Adipocyte (in vitro differentiated cells): ENCODE measurements around the gene PCDH15.

Experiments used
- DNase-seq: peaks from one replicate; pipeline ENCODE4 v3.0.0-alpha.2; 2015; ENCODE audit warnings: low read depth
- H3K27me3 ChIP-seq: replicated peaks from 2 replicates; pipeline ENCODE4 v1.7.0; 2013; ENCODE audit warnings: mild to moderate bottlenecking, low read length, moderate library complexity; ENCODE audit not compliant: control insufficient read depth, insufficient read depth
- H3K36me3 ChIP-seq: 2 replicates; pipeline ENCODE4 v1.7.0; 2013; ENCODE audit warnings: low read length, mild to moderate bottlenecking, moderate library complexity; ENCODE audit not compliant: control insufficient read depth, insufficient read depth, severe bottlenecking
- H3K4me1 ChIP-seq: 2 replicates; pipeline ENCODE4 v1.7.0; 2013; ENCODE audit warnings: mild to moderate bottlenecking, low read length, moderate library complexity; ENCODE audit not compliant: control insufficient read depth, insufficient read depth
- H3K4me3 ChIP-seq: 2 replicates; pipeline ENCODE4 v1.7.0; 2013; ENCODE audit warnings: mild to moderate bottlenecking, low read length, moderate library complexity
- H3K9ac ChIP-seq: 2 replicates; pipeline ENCODE4 v1.7.0; 2013; ENCODE audit warnings: mild to moderate bottlenecking, low read length, moderate library complexity
- H3K9me3 ChIP-seq: 2 replicates; pipeline ENCODE4 v1.7.0; 2013; ENCODE audit warnings: mild to moderate bottlenecking, low read length, moderate library complexity; ENCODE audit not compliant: control insufficient read depth

PCDH15 gene

GRCh38 chr10:54800741-54801421, at the start of gene PCDH15:
PCDH15 (minus strand) TSS chr10:54801231; CDS start chr10:54664262, 136,969 bp downstream.
- Histone ChIP-seq H3K4me1 (no peaks in the 10 kb centered on the region), H3K27me3 (no peaks in the 10 kb centered on the region), H3K36me3 (no peaks in the 10 kb centered on the region), H3K4me3 (no peak within 1 kb of the TSS), H3K9ac (no peak within 1 kb of the TSS), H3K9me3 (no peaks in the 10 kb centered on the region)
- no peak for DNase-seq

DNA sequence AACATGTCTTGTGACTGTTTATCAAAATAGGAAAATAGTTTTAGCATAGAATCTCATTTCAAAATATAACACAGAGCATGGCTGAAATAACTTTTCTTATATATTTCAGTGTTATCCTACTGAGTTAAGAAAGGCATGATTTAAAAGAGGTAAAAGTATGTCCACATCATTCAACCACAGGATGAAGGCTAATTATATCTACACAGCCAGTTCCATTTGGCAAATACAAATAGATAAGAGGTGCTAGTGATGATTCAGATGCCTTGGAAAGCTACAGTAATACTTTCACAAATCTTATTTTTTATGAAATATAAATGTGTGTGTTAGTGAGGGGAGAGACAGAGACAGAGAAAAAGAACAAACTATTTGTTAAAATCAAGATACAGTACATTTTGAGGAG, 42.9 kb upstream of the PCDH15 start:
- H3K9ac ChIP-seq = no peak overlapping the region
- H3K9me3 ChIP-seq = no peaks in the 10 kb centered on the region
- no peak overlapping the region for H3K4me3 ChIP-seq
- no peaks in the 10 kb centered on the region for H3K4me1 ChIP-seq
- DNase-seq = no peak
- H3K27me3 ChIP-seq = no peaks in the 10 kb centered on the region
- no peaks in the 10 kb centered on the region for H3K36me3 ChIP-seq

DNA sequence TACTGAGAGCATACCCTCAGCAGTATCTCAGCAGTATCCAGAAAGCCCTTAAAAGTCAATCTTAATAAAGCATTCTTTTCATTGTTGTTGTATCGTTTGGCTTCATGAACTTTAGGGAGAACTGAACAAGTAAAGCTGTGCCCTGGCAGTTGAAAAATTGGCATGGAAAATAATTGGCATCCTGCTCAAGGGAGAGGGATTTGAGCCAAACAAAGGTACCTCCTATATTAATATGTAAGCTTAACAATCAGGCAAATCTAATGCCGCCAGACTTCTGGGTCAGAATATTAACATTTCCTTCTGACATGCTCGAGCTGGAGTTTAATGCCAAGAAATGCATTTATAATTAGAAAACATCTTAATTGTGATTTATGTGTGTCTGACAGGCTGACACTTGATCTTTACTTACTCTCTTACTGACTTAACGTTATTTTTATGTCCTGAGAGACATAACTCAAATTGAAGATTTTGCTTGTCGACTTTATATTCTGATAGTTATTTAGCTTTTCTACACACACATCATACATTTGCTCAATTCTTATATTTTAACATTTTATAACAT, 42.1 kb upstream of the PCDH15 start:
- Histone ChIP-seq H3K27me3 (no peaks in the 10 kb centered on the region), H3K4me3 (no peak overlapping the region), H3K9ac (no peak overlapping the region), H3K4me1 (no peaks in the 10 kb centered on the region), H3K36me3 (no peaks in the 10 kb centered on the region), H3K9me3 (no peaks in the 10 kb centered on the region)
- no peak for DNase-seq

DNA sequence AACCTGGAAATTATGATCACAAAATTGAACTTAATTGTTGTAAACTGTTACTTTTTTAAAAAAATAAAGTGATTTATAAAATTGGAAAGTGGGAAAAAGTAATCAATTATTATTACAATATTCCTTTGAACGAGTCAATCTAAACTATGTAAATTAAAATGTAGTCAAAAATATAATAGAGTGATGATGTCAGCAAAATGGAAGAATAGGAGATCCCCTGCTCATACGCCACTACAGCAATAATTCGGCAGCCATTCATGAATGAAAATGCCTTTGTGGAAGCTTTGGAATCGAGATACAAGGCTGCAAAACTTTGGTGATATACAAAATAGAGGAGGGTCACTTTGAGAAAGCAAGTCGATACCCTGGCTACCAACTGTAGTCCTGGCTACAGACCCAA, 36.4 kb upstream of the PCDH15 start:
- no peak overlapping the region for H3K4me3 ChIP-seq
- no peak overlapping the region for H3K9ac ChIP-seq
- H3K36me3 ChIP-seq = no peaks in the 10 kb centered on the region

DNA sequence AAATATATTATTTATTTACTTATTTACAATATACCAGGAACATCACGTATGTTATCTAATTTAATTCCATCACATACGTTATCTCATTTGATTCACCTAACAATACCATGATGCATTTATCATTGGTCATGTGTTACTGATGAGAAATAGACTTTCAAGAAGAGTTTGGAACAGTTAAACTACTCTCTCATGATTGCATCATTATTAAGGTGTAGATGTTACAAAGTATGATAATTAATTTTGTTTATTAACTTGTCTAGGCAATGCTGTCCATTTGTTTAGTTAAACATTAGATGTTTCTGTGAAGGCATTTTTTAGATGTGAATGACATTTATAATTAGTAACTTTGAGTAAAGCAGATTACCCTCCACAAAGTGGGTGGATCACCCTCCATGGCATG, 32.0 kb upstream of the PCDH15 start:
- no peaks in the 10 kb centered on the region for H3K4me1 ChIP-seq
- no peak overlapping the region for H3K4me3 ChIP-seq
- H3K9ac ChIP-seq = no peak overlapping the region
- no peak for DNase-seq
- H3K27me3 ChIP-seq = no peaks in the 10 kb centered on the region
- H3K36me3 ChIP-seq = no peaks in the 10 kb centered on the region
- H3K9me3 ChIP-seq = no peaks in the 10 kb centered on the region

More for the DNA sequence above, 36.4 kb upstream of the PCDH15 start:
- Histone ChIP-seq H3K27me3 (no peaks in the 10 kb centered on the region), H3K9me3 (no peaks in the 10 kb centered on the region), H3K4me1 (no peaks in the 10 kb centered on the region)
- DNase-seq = no peak

GRCh38 chr10:54826994-54827560, 26.0 kb upstream of the PCDH15 start:
- no peaks in the 10 kb centered on the region for H3K4me1 ChIP-seq
- no peaks in the 10 kb centered on the region for H3K36me3 ChIP-seq
- no peak for DNase-seq
- no peaks in the 10 kb centered on the region for H3K27me3 ChIP-seq
- no peak overlapping the region for H3K9ac ChIP-seq
- no peak overlapping the region for H3K4me3 ChIP-seq
- H3K9me3 ChIP-seq = peaks cover 2% of the 10 kb centered on the region

- Histone ChIP-seq H3K4me1 (no peaks in the 10 kb centered on the region), H3K9ac (no peak overlapping the region), H3K27me3 (no peaks in the 10 kb centered on the region), H3K36me3 (no peaks in the 10 kb centered on the region), H3K4me3 (no peak overlapping the region), H3K9me3 (no peaks in the 10 kb centered on the region)
- no peak for DNase-seq
These were observed 14.6 kb upstream of the PCDH15 start for GRCh38 chr10:54815583-54815982.

DNA sequence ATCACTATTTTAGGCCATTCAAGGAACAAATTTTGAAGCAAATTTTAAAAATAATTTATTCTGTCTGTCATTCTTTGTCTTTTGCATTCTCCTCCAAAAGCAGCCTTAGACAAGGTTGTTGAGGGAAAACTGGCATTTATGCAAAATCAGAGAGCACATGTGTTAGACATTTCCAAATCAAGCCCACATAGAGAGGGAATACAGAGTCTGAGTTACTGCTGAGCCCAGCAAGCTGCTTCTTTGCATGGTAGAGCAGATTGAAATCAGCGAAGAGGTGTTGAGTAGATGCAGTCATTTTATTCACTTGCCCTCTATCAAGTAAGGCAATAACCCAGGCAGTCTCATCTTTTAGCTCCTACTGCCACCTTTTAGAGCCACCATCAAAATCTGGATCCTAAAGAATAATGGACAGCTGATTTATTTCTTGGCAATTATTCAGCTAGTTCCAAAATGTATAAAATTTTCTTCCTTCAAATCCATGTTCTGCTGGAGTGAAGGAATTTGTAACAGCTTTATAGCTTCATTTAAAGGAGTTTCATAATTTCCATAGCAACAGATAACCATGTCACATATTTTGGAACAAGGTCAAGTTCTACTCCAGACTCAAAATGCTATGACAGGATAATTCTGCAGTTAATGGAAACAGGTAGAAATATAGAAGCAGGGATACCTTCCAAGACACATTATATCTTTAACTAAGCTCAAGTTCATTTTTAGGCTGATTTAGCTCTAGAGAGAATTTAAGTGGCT, 7.3 kb upstream of the PCDH15 start:
- no peak for DNase-seq
- H3K9me3 ChIP-seq = no peaks in the 10 kb centered on the region
- H3K27me3 ChIP-seq = no peaks in the 10 kb centered on the region
- H3K36me3 ChIP-seq = no peaks in the 10 kb centered on the region
- H3K9ac ChIP-seq = no peak overlapping the region
- no peak overlapping the region for H3K4me3 ChIP-seq
- H3K4me1 ChIP-seq = no peaks in the 10 kb centered on the region

DNA sequence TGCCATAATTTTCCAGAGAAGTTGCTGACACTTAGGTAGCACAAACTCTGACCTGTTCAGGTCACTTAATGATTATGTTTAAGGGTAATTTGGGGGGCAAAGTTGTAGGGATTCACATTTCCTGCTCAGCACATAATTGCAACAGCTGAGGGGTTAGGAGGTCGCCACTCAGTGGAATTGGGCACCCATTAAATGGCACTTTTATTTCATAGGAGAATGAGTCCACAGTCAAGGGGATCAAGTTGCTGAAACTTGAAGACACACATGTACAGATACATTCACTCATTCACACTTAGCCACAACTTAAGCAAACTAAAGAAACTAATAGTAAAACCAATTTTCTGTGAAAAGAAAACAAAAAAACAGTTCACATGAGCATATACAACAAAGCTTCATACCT, 1.5 kb downstream of the PCDH15 start:
- no peaks in the 10 kb centered on the region for H3K36me3 ChIP-seq
- no peak overlapping the region for H3K9ac ChIP-seq
- H3K9me3 ChIP-seq = no peaks in the 10 kb centered on the region
- DNase-seq = no peak
- H3K4me3 ChIP-seq = no peak overlapping the region
- H3K4me1 ChIP-seq = no peaks in the 10 kb centered on the region
- no peaks in the 10 kb centered on the region for H3K27me3 ChIP-seq

DNA sequence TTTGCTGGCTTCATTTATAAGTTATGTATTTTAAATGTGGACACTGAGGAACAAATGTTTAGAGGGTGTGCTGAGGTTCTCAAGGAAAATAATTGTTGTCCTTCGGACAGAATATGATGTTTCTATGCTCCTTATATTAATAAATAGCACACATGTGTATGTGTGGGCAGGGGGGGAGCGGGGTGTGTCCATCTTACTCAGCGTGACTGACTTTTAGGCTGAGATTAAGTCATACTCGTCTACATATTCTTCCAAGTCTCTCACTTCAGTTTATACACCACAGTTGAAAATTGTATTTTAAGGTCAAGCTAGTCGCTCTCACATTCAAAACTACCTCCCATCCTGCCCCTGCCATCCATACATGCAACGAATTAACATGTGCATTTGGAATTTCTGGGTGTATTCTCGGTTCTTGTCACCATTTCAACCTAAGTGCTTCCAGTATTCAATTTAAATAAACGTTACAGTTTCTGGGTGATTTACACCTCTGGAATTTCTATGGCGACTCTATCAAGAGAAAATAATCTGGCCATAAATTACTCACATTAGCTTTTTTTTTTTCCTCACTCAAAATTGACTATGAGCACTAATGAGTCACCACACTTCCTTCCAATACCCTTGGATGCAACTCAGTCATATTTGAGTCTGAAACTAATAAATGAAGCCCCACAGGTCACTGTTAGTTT, 3.3 kb downstream of the PCDH15 start:
- Histone ChIP-seq H3K36me3 (no peaks in the 10 kb centered on the region), H3K27me3 (no peaks in the 10 kb centered on the region), H3K4me3 (no peak overlapping the region), H3K9me3 (no peaks in the 10 kb centered on the region), H3K9ac (no peak overlapping the region), H3K4me1 (no peaks in the 10 kb centered on the region)
- no peak for DNase-seq

DNA sequence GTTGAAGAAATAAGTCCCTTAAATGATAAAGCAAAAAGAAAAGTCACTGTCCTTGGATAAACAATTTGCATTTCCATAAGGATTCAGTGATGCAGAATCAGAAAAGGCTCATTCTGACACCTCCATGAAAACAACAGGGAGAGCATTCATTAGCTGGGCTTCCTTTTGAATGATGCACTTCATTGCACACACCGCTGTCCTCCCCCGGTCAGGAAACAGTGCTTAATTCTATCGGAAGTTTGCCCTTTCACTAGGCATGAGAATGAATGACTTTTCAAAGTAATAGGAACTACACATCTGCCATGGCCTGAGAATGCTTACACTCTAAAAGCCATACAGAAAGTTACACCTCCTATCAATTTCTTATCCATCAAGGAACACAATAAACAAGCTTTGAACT, 4.2 kb downstream of the PCDH15 start:
- Histone ChIP-seq H3K9me3 (no peaks in the 10 kb centered on the region), H3K4me1 (no peaks in the 10 kb centered on the region), H3K27me3 (no peaks in the 10 kb centered on the region), H3K36me3 (no peaks in the 10 kb centered on the region), H3K4me3 (no peak overlapping the region), H3K9ac (no peak overlapping the region)
- DNase-seq = no peak
